ENCODE data around the gene STK31.
"Not testable (repeated sequence)": the region's sequence is repeated elsewhere in the genome, so short reads cannot be mapped to it uniquely, and the experiment has no call there.

The STK31 gene, protein sequence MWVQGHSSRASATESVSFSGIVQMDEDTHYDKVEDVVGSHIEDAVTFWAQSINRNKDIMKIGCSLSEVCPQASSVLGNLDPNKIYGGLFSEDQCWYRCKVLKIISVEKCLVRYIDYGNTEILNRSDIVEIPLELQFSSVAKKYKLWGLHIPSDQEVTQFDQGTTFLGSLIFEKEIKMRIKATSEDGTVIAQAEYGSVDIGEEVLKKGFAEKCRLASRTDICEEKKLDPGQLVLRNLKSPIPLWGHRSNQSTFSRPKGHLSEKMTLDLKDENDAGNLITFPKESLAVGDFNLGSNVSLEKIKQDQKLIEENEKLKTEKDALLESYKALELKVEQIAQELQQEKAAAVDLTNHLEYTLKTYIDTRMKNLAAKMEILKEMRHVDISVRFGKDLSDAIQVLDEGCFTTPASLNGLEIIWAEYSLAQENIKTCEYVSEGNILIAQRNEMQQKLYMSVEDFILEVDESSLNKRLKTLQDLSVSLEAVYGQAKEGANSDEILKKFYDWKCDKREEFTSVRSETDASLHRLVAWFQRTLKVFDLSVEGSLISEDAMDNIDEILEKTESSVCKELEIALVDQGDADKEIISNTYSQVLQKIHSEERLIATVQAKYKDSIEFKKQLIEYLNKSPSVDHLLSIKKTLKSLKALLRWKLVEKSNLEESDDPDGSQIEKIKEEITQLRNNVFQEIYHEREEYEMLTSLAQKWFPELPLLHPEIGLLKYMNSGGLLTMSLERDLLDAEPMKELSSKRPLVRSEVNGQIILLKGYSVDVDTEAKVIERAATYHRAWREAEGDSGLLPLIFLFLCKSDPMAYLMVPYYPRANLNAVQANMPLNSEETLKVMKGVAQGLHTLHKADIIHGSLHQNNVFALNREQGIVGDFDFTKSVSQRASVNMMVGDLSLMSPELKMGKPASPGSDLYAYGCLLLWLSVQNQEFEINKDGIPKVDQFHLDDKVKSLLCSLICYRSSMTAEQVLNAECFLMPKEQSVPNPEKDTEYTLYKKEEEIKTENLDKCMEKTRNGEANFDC

DNA sequence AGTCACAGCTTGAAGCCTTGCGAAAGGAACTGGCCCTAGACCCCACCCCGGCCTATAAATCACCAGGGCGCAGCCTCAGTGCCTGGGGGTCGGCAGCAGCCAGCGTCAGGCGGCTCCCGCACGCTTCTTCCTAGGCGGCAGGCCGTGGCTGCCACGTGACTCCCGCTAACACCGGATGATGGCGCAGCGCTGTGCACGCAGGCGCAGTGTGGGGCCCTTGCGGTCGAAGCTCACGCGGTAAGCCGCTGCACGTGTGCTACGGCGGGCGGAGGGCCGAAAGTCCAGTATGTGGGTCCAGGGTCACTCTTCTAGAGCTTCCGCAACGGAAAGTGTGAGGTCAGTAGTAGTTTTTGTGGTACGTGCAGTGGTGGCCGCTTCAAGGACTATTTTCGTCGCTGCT, at the start of gene STK31:
TSS of gene STK31 (plus strand) at position 220 of the 400 bp plus-strand sequence. CDS start at position 287, 67 bp downstream.
- no peak for DNase-seq

DNA sequence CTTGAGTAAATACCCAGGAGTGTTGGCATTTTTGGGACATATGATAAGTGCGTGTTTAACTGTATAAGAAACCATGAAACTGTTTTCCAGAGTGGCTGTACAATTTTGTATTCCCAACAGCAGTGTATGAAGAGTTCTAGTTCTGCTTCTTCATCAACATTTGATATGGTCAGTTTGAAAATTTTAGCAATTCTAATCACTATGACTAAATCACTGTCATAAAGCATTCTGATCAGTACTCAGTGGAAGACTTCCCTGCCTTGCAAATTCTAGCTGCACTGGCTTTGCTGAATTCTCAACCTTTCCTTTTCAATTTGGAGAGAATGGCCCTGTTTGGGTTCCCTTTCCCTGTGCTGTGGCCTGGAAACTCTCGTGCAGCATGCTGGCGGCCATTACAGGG, 48.6 kb upstream of the STK31 start:
- no peak for DNase-seq

DNA sequence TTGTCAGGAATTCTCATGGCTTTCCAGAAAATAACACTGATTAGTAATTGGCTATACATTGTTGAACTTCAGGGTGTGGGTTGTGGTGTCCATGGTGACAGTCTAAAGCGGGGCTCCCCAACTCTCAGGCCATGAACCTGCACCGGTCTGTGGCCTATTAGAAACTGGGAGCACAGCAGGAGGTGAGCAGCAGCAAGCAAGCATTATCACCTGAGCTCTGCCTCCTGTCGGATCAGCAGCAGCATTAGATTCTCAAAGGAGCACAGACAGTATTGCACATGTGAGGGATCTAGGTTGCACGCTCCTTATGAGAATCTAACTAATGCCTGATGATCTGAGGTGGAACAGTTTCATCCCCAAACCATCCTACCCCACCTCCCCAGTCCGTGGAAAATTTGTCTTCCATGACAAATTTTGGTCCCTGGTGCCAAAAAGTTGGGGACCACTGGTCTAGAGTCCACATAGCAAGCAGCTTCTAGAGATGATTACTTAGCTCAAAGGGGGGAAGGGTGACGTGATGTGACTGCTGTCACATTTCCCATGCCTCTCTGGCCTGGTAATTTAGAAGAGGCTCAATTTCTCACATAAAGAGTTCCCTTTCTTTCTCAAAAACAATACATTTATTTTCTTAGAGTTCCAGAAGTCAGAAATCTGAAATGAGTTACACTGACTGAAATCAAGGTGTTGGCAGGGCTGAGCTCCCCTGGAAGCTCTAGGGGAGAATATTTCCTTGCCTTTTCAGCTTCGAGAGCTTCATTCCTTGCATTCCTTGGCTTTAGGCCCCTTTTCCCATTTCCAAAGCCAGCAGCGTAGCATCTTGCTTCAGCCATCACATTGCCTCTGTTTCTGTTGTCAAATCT, 47.7 kb upstream of the STK31 start:
- no peak for DNase-seq

DNA sequence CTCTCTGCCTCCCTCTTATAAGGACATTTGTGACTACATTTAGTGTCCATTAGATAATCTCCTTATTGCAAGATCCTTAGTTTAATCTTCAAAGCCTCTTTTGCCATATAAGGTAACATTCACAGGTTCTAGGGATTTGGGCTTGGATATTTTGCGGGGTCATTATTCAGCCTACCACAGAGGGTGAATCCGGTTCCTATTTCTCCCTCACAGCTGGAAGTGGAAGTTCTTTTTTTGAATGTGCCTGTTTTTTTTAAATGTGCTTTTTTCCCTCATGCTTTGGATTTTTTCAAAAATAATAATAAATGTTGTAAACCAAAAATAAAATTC, 47.1 kb upstream of the STK31 start:
- DNase-seq: no peak

DNA sequence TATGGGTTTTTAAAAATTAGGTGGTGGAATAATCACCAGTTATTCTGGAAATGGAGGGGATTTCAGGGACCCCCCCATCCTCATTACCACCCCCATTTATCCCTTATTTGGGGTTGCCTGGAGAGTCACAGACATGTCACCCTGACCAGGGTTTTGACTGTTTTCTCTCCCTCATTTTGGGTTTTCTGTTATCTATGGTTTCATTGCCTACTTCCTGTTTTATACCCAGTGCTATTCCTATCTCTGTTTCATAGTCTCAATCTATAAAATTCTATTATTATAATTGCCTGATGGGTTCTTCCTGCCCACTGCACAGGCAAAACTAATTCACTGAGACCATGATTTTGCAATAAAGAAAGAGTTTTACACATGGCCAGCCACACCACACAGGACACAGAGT, 45.9 kb upstream of the STK31 start:
- DNase-seq: no peak

DNA sequence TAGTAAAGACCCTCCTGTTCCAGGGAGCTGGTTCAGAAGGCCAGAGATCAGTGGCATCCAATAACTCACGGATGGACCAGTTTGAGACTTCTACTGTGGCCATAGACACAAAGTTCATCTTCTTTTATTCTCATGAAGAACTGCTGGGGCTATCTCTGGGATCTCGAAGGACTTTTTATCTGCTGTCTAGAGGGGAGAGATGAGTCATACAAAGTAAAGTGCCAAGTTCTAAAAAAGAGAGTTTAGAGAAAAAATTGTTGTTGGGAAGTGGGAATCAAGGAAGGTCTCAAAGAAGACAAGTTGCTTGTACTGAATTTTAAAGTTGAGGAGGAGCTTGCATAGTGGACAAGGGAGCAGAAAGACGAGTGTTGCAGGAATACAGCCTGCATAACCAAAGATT, 38.0 kb upstream of the STK31 start:
- DNase-seq: no peak

DNA sequence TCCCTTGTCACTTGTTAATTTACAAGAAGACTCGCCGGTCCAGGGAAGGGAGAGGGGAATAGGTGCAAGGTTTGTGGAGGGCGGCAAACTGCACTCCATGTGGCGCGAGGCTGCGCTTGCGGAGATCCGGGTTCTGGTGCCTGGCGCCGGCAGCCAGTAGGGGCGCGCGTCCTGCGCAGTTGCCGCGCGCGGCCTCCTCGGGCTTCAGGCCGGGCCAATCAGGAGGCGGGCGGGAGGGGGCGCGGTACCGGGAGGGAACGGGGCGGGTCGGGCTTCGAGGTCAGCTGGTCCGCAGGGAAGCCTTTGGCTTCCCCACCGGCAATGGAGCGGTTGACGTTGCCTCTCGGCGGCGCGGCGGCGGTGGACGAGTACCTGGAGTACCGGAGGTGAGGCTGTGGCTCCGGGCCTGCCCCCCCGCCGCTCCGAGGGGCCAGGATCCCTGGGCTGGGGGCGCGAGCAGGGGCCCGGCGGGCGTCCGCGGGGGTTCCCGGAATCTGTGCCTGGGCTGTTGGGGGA, 30.1 kb upstream of the STK31 start, which contains the start of gene FAM221A:
TSS of gene FAM221A (plus strand) at position 302 of the 516 bp plus-strand sequence. CDS start at position 322, 20 bp downstream.
- peak; percentile 58 to 81 for DNase-seq

DNA sequence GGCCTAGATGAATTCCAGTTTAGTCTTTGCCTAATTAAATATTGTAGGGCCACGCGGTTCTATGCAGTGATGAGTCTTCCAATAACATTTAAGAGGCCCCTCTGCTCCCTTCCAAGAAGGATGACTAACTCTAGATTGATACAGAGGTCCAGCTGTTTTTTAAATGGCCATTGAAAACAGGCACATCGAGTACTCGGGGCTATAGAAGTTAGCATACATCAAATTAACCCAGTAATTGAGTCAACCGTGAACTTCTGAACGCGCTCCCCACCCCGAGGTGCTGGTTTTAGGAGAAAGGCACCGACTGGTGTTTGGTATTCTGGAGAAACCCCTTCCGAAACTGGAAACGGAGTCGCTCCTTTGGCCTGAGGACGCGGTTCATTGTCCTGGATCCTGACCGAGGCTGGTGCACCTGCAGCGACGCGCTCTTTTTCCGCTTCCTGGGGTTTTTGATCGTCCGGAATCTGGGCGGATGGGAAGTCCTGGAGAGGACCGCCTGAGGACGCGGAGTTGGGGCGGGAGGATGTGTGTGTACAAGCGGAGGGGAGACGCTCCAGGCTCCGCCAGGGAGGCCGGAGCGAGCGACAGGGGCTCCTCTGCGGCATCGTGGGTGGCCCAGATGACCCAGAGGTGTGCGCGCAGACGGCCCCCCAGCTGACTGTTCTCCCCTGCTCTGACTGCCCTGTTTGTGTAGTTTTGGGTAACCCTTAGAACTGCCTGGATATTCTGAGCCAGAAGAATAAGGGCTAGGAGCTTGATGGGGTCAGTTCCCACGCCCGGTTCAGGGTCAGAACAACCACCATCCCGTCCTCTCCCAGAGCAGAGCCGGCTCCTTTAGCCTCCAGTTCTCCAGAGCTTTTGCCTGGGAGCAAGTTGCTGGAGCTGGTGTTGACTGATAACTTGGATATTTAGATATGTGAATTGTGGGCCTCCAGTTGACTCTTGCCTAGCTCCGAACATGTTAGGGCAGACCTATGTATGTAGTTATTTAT, 29.3 kb upstream of the STK31 start:
- peak; percentile 19 to 27 for DNase-seq

DNA sequence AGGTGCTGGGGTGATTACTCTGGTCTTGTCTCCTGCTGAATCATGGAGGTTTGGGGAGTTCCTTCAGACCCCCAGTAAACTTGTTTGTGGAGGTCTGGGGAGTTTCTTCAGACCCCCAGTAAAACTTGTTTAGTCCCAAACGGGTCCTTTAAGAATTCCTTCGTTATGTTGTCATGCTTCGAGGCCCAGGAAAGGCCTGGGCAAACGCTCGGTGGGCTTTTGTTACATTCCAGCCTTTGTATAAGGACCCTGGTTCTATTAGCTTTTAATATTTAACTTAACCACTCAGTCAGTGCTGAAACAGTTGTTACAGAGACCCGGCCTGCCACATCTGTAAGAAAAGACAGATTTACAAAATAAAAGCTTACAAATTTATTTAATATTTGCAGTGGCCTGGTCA, 26.0 kb upstream of the STK31 start:
- DNase-seq: not testable (repeated sequence)

DNA sequence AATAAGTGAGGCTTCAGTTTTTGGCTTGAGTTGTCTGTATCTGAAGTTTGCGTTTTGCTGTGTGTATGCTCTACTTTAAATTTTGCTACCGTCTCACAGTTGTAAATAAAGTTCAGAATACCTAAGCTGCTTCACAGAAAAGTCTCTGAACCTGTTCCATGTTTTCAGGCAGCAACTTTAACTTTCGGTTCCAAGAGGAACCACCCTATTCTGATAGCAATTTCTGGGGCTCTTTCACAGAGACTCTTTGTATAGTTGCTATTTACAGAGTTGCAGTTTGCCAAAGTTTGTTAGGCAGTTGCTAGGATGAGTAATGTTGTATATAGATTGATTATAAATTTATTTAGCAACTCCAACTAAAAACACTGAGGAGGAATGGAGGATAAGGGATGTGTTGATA, 24.3 kb upstream of the STK31 start:
- DNase-seq: no peak

DNA sequence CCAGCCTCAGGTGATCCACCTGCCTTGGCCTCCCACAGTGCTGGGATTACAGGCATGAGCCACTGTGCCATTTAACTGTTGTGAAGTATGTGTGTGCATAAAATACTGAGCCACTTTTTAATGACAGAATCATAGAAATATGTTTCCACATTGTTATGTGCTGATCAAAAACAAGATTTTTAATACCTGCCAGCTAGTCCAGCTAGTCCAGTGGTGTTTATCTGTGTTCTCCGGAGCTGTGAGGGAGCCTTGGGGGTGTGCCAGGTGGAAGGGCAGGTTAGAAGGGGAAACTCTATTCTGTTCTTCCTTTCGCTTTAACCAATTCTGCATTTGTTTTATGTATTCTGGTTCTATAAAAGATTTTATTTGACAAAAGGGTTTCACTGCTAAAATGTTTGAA, 23.0 kb upstream of the STK31 start:
- no peak for DNase-seq

DNA sequence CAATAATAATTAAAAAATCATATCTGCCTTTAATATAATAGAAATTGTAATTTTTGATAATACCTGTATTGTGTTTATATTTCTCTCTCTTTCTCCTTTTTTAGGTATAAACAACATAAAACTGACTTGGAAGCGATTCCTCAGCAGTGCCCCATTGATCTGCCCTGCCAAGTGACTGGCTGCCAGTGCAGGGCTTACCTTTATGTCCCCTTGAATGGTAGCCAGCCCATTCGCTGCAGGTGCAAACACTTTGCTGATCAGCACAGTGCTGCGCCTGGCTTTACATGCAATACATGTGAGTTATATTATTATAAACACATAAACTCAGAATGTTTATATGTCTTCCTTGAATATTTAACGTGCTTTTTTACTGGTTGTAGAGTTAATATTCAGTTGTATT, 20.9 kb upstream of the STK31 start:
- no peak for DNase-seq

DNA sequence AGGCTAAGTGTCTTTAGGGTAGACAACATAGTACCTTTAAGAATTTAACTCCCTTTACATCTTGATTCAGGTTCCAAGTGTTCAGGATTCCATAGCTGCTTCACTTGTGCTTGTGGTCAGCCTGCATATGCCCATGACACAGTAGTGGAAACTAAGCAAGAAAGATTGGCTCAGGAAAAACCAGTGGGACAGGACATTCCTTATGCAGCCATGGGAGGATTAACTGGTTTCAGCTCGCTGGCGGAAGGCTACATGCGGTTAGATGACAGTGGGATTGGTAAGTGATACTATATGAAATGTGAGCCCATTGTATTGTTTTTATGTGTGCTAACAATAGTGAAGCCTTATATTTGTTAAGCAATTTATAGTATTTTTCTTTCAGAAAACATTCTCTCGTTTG, 18.7 kb upstream of the STK31 start:
- no peak for DNase-seq

DNA sequence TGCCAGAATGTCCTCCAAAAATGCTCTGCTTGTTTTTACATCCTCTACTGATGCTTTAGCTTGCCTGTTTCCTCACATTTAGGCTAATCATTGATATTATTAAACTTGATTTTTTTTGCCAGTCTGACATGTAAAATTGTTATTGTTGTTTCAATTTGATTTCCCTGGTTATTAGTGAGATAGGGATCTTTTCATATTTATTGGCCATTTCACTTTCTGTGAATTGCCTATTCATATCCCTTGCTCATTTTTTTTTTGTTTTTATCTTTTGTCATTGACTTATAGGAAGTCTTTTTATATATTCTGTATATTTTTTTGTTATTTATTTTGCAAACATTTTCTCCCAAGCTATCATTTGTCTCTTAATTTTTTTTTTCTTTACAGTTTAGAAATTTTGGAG, 16.8 kb upstream of the STK31 start:
- no peak for DNase-seq

DNA sequence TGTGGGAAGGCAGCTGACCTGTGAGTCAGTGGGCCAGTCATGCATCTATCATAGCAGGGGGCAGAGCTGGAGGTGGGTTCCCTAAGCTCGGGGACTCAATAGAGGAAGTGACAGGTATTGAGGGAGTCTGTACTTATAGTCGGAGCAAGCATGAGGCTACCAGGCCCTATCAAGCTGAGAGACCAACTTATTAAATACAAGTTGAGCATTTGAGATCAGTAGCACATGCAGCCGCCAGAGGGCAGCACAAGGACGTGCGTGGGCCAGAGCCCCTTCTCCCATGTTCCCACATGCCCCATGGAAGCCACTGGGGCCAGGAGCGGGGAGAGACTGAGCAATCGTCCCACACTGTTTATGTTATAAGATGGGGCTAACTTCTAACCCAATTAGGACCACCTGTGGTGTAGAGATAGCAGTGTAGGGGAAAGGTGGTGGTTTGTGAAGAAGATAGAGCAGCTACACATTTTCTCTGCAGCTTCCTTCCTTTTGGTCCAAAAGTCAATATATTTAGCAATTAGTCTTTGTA, 13.0 kb upstream of the STK31 start:
- no peak for DNase-seq

DNA sequence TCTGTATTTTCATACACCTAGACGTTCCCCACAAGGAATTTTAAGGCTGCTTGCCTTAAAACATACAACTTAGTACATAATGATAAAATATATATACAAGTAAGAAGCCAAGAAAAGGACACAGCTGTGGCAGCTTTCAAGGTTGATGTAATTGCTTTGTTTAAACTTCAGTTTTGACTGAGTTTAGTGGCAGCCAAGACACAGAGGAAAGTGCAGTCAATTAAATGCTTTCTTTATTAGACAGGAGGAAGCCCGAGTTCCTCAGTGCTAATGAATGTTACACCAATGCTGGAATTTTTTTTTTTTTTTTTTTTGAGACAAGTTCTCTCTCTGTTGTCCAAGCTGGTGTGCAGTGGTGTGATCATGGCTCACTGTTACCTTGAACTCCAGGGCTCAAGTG, 11.2 kb upstream of the STK31 start:
- DNase-seq: no peak

DNA sequence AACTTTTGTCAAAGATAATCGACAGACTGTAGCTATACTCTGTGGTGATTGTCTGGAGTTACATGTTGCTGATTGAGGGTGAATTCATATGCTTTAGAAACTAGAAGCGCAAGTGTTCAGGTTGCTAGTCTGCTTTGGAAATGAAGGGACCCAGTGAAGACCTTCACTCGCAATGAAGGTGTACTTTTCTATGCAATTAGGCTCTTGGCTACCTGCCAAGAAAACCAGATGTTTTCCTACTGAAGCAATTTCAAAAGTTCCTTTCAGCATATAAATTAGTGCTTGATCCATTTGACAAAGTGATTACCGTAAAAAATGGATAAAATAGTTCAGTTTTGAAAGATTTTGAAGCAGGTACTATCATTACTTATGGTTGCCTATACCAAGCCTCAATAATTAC, 10.0 kb upstream of the STK31 start:
- no peak for DNase-seq

DNA sequence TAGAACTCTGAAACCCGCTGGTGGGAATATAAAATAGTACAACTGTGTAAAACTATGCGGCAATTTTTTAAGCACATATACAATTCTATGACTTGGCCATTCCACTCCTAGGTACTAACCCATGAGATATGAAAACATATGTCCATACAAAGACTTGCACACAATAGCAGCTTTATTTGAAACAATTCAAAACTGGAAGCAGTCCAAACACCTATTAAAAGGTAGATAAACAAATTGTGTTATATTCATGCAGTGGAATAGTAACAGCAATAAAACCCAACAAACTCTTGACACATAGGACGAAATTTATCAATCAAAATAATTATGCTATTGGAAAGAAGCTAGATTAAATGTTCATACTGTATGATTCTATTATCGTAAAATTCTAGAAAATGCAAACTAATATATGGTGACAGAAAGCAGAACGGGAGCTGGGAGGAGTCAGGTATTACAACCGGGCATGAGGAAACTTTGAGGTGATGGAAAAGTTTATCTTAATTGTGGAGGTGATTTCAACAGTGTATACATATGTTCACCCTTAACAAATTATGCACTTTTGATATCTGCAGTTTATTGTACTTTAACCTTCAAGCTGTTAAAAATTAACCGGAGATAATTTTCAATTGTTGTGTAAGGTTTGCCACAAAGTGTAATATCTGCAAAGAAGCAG, 803 bp upstream of the STK31 start:
- DNase-seq: no peak

DNA sequence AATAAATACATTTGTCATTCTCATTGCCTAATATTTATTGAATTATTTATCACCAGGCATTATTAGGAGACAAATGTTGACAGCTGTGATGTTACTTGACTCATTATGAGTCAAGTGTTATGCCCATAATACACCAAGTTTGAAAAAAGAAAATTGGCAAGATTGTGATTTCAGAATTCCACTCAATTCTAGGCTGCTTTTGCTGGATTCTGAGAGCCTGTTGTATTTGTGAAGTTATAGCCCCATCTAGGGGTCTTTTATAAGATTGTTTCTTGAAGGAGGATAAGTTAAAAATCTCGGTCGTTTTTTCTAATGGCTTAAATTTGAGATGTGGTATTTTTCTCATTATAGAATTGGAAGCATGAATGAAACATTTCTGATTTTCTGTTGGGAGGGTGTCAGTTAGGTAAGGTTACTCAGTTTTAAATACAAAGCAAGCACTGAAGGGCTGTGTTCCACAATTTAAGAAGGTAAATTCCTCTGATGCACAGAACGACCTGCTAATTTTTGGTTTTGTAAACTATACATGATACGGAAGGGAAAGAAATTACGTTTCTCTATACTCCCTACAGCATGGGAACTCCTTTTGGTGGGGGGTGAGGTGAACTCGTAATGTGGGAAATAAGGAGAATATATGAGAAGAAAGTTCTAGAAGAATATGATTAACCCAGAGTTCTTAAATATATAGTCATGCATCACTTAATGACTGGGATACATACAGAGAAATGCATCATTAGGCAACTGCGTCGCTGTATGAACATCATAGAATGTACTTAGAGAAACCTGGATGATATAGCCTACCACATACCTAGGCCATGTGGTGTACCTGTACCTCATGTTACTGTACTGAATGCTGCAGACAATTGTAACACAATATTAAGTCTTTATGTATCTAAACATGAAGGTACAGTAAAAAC, 2.6 kb downstream of the STK31 start:
- DNase-seq: peak; percentile 49 to 51
